Measurements from ENCODE around the gene DPYD.

GRCh38 chr1:97337250-97338030, 583.4 kb downstream of the DPYD start:
- TF ChIP-seq POLR2A (IDR thresholded peaks at IDR 0.05; ENCODE audit: low read length) (no peak), GATA1 (IDR thresholded peaks at IDR 0.05; ENCODE audit: low read depth, low read length) (no peak)
